ENCODE data around the gene PDZD4. TPM values are rescaled to one million over a fixed set of nuclear protein-coding genes. Genes with fewer than 3 reads are reported as not detected.

The PDZD4 gene
- total and polyA plus RNA-seq, 10 donors: 3.7 to 21.8 (median 10.6) TPM

DNA sequence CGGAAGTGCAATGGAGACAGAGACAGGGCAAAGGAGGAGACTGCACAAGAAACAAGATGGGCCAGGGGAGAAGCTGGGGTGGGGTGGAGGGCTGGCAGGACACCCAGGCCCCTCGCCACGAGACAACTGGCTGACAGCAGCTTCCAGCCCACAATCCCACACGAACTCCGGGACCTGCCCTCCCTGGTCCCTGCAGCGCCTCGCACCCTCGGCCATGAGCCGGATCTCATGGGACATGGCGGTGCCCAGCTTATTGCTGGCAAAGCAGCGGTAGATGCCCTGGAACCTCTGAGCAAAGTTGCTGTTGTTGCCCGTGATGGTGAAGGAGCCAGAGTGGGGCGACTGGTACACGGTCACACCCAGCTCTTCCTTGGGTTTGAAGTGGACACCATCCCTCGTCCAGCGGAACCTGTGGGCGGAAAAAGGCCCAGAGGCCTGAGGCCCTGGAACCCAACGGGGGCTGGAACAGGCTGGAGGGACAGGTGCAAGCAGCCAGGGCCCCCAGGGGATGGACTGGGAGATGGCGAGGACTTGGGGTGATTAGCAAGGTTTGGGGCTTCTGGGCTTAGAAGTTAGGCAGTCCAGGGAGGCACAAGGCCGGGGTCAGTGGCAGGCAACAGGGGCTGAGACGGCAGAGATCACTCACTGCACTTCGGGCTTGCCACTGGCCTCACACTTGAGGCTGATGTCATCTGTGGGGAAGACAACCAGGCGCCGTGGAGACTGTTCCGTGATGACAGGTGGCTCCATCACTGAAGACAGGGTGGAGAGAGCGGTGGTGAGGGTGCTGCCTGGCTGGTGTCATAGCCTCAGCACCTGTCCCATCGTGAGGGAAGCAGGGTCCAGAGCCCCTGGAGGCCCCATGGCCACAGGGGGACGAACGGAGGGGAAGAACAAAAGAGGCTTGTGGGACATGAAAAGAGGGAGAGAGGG lies 41.9 kb upstream of the PDZD4 start:
- Histone ChIP-seq H3K36me3 (no peaks in the 10 kb centered on the region), H3K4me1 (no peaks in the 10 kb centered on the region), H3K9me3 (no peaks in the 10 kb centered on the region), H3K4me3 (no peak overlapping the region), H3K27ac (no peak overlapping the region), H3K27me3 (replicated peaks in 1 of 7) (peaks cover 0 to 50% (median 14%) of the 10 kb centered on the region in 7 donors)
- peak; percentile 66 for DNase-seq
- intact Hi-C loops (cut with DNase I; ENCODE audit: low total_unique reads): no loop called here
- TF ChIP-seq POLR2A (IDR thresholded peaks at IDR 0.05): no peak
- TF ChIP-seq, protein P1, sequence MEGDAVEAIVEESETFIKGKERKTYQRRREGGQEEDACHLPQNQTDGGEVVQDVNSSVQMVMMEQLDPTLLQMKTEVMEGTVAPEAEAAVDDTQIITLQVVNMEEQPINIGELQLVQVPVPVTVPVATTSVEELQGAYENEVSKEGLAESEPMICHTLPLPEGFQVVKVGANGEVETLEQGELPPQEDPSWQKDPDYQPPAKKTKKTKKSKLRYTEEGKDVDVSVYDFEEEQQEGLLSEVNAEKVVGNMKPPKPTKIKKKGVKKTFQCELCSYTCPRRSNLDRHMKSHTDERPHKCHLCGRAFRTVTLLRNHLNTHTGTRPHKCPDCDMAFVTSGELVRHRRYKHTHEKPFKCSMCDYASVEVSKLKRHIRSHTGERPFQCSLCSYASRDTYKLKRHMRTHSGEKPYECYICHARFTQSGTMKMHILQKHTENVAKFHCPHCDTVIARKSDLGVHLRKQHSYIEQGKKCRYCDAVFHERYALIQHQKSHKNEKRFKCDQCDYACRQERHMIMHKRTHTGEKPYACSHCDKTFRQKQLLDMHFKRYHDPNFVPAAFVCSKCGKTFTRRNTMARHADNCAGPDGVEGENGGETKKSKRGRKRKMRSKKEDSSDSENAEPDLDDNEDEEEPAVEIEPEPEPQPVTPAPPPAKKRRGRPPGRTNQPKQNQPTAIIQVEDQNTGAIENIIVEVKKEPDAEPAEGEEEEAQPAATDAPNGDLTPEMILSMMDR (IDR thresholded peaks at IDR 0.05 in 8 of 11, conservative IDR thresholded peaks at IDR 0.05 in 3 of 11): no peak
- no peak for TF ChIP-seq POLR2AphosphoS5 (IDR thresholded peaks at IDR 0.05)
- 49 to 88% (median 78%) methylated on average over 4 to 29 of the region's 29 CpGs for WGBS, 5 donors

DNA sequence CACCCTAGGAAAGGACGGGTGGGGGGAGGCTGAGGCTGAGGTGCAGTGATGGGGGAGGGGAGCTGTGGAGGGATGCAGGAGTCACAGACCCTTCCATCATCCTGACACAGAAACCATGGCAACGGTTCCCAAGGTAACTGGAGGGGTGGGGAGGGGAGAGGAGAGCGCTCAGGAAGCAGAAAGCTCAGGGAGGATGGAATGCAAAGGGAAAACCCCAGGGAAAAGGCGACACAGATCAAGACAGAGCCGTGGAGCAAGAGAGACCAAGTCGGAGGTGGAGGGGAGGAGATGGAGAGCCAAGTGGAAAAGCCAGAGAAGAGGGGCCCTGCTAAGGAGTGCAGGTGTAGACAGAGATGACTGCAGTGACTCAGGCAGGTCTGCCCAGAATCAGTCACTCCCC lies 41.1 kb upstream of the PDZD4 start:
- no peak overlapping the region for H3K27ac ChIP-seq
- 25 to 35% (median 34%) methylated on average over 6 of the region's 6 CpGs for WGBS, 5 donors
- H3K9me3 ChIP-seq: no peaks in the 10 kb centered on the region
- H3K4me3 ChIP-seq: no peak overlapping the region
- intact Hi-C loops (cut with DNase I; ENCODE audit: low total_unique reads): no loop called here
- DNase-seq: peak; percentile 51
- peaks cover 0 to 44% (median 11%) of the 10 kb centered on the region in 7 donors for H3K27me3 ChIP-seq (replicated peaks in 1 of 7)
- H3K4me1 ChIP-seq: no peaks in the 10 kb centered on the region
- TF ChIP-seq POLR2AphosphoS5 (IDR thresholded peaks at IDR 0.05) (no peak), POLR2A (IDR thresholded peaks at IDR 0.05) (no peak)
- TF ChIP-seq, protein P1 (IDR thresholded peaks at IDR 0.05 in 8 of 11, conservative IDR thresholded peaks at IDR 0.05 in 3 of 11): no peak
- no peaks in the 10 kb centered on the region for H3K36me3 ChIP-seq

DNA sequence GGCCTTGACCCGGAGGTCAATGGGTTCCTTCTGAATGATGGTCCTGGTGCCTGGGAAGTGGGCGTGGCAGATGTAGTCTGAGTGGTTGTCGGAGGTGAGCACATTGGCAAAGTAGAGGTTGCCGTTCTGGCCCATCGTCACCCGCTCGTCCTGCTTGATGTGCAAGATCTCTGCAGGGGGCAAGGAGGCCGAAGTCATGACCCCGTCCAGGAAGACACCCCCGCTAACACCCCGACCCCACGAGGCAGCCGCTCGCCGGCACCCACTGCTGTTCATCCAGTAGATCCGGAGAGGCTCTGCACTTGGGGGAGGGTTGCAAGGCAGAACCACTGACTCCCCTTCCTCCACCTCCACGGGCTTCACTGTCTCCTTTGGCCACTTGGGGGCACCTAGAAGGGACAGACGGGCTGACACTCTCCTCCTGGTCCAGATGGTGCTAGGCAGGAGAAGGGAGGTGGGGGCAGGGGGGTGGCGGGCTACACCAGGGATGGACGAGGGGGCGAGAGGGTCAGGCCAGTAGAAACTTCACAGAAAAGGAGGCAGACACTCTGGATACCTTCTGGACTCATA lies 40.5 kb upstream of the PDZD4 start:
- WGBS, 5 donors: 52 to 64% (median 63%) methylated on average over 4 to 21 of the region's 21 CpGs
- DNase-seq: peak; percentile 51

More for the DNA sequence above, 40.5 kb upstream of the PDZD4 start:
- H3K27me3 ChIP-seq (replicated peaks in 1 of 7): peaks cover 0 to 38% (median 10%) of the 10 kb centered on the region in 7 donors
- no peak for TF ChIP-seq POLR2AphosphoS5 (IDR thresholded peaks at IDR 0.05)
- TF ChIP-seq, protein P1 (IDR thresholded peaks at IDR 0.05 in 8 of 11, conservative IDR thresholded peaks at IDR 0.05 in 3 of 11): no peak
- TF ChIP-seq POLR2A (IDR thresholded peaks at IDR 0.05): no peak
- no peak overlapping the region for H3K4me3 ChIP-seq
- no peaks in the 10 kb centered on the region for H3K9me3 ChIP-seq
- H3K4me1 ChIP-seq: no peaks in the 10 kb centered on the region
- no peaks in the 10 kb centered on the region for H3K36me3 ChIP-seq
- H3K27ac ChIP-seq: no peak overlapping the region
- intact Hi-C loops (cut with DNase I; ENCODE audit: low total_unique reads): no loop called here

Data from spleen (tissue), 11 donors.